ENCODE data around the gene WFDC8. TPM values are rescaled to one million over a fixed set of nuclear protein-coding genes. Genes with fewer than 3 reads are reported as not detected.

WFDC8 gene
- polyA plus RNA-seq, 1 donor from 2014 or later = not detected

DNA sequence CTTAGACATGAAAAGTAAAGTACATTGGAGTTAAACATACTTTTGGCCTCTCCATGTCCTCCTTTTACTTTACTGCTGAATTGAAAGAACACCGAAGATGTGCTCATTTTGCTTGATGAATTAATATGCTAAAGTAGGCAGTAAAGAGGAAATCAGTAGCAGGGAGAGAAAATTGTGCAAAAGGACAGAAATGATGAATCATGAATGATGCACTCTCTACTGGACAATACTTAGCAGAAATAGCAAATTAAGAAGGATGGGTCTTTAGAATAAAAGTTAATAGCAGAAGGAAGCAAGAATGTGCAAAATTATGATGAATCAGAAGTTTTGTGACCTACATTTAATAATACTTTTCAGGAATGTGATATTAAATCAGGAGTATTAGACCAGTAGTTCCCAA is 55.3 kb downstream of the WFDC8 start:
- Histone ChIP-seq H3K9me2 (ENCODE audit: insufficient read depth, low read length) (no peaks in the 10 kb centered on the region), H3K9ac (ENCODE audit: low read length) (no peak overlapping the region), H2AFZ (ENCODE audit: low read depth, low read length) (no peak overlapping the region), H3K36me3 (ENCODE audit: insufficient read depth, low read length) (no peaks in the 10 kb centered on the region), H3K79me2 (replicated peaks; ENCODE audit: insufficient read depth, low read length) (no peaks in the 10 kb centered on the region), H4K20me1 (ENCODE audit: insufficient read depth) (no peaks in the 10 kb centered on the region), H3K9me3 (ENCODE audit: low read length) (no peaks in the 10 kb centered on the region), H3K4me2 (ENCODE audit: low read length) (no peak overlapping the region), H3K27me3 (ENCODE audit: insufficient read depth, low read depth, low read length) (no peaks in the 10 kb centered on the region), H3K27ac (ENCODE audit: low read length) (no peak overlapping the region), H3K4me3 (ENCODE audit: low read length) (no peak overlapping the region), H3F3A (ENCODE audit: insufficient read depth, low read length, poor library complexity, severe bottlenecking) (no peaks in the 10 kb centered on the region)
- TF ChIP-seq, protein P1, sequence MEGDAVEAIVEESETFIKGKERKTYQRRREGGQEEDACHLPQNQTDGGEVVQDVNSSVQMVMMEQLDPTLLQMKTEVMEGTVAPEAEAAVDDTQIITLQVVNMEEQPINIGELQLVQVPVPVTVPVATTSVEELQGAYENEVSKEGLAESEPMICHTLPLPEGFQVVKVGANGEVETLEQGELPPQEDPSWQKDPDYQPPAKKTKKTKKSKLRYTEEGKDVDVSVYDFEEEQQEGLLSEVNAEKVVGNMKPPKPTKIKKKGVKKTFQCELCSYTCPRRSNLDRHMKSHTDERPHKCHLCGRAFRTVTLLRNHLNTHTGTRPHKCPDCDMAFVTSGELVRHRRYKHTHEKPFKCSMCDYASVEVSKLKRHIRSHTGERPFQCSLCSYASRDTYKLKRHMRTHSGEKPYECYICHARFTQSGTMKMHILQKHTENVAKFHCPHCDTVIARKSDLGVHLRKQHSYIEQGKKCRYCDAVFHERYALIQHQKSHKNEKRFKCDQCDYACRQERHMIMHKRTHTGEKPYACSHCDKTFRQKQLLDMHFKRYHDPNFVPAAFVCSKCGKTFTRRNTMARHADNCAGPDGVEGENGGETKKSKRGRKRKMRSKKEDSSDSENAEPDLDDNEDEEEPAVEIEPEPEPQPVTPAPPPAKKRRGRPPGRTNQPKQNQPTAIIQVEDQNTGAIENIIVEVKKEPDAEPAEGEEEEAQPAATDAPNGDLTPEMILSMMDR (IDR thresholded peaks at IDR 0.05; ENCODE audit: poor library complexity, severe bottlenecking) = no peak
- no peak for TF ChIP-seq EP300 (conservative IDR thresholded peaks at IDR 0.05; ENCODE audit: poor library complexity, severe bottlenecking)
- TF ChIP-seq, protein P2, sequence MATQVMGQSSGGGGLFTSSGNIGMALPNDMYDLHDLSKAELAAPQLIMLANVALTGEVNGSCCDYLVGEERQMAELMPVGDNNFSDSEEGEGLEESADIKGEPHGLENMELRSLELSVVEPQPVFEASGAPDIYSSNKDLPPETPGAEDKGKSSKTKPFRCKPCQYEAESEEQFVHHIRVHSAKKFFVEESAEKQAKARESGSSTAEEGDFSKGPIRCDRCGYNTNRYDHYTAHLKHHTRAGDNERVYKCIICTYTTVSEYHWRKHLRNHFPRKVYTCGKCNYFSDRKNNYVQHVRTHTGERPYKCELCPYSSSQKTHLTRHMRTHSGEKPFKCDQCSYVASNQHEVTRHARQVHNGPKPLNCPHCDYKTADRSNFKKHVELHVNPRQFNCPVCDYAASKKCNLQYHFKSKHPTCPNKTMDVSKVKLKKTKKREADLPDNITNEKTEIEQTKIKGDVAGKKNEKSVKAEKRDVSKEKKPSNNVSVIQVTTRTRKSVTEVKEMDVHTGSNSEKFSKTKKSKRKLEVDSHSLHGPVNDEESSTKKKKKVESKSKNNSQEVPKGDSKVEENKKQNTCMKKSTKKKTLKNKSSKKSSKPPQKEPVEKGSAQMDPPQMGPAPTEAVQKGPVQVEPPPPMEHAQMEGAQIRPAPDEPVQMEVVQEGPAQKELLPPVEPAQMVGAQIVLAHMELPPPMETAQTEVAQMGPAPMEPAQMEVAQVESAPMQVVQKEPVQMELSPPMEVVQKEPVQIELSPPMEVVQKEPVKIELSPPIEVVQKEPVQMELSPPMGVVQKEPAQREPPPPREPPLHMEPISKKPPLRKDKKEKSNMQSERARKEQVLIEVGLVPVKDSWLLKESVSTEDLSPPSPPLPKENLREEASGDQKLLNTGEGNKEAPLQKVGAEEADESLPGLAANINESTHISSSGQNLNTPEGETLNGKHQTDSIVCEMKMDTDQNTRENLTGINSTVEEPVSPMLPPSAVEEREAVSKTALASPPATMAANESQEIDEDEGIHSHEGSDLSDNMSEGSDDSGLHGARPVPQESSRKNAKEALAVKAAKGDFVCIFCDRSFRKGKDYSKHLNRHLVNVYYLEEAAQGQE (IDR thresholded peaks at IDR 0.05; ENCODE audit: borderline replicate concordance) = no peak
- TF ChIP-seq EZH2 (IDR thresholded peaks at IDR 0.05; ENCODE audit: borderline replicate concordance, insufficient read depth, low read length, poor library complexity, severe bottlenecking) = no peak
- no peak for TF ChIP-seq SMC3 (conservative IDR thresholded peaks at IDR 0.05; ENCODE audit: poor library complexity)
- no peak for TF ChIP-seq POLR2AphosphoS5 (IDR thresholded peaks at IDR 0.05)

DNA sequence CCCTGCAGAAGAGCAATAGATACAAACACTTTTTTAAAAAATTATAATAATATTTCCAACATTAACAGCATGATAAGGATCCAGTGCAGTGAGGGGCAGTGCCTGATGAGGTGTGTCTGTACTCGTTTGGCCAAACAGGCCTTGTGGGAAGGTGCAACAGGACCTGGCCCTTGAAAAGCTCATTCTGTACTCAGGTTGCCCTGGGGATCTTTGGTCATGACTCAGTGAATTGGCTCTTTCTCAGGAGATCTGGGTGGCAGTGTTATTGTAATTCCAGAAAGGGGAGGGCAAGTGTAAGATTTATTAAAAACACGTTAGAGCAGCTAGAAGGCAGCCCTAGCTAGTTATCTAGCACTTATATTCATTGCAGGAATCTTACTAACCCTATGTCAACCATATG is 60.8 kb downstream of the WFDC8 start:
- no peaks in the 10 kb centered on the region for H3K27me3 ChIP-seq (ENCODE audit: insufficient read depth, low read depth, low read length)
- H3F3A ChIP-seq (ENCODE audit: insufficient read depth, low read length, poor library complexity, severe bottlenecking) = no peaks in the 10 kb centered on the region
- H4K20me1 ChIP-seq (ENCODE audit: insufficient read depth) = no peaks in the 10 kb centered on the region
- TF ChIP-seq EP300 (conservative IDR thresholded peaks at IDR 0.05; ENCODE audit: poor library complexity, severe bottlenecking) (no peak), TAF1 (IDR thresholded peaks at IDR 0.05; ENCODE audit: low read depth) (no peak), SMC3 (conservative IDR thresholded peaks at IDR 0.05; ENCODE audit: poor library complexity) (no peak), EZH2 (IDR thresholded peaks at IDR 0.05; ENCODE audit: borderline replicate concordance, insufficient read depth, low read length, poor library complexity, severe bottlenecking) (no peak), MXI1 (conservative IDR thresholded peaks at IDR 0.05; ENCODE audit: poor library complexity, severe bottlenecking) (no peak), POLR2AphosphoS5 (IDR thresholded peaks at IDR 0.05) (no peak), RAD21 (conservative IDR thresholded peaks at IDR 0.05) (no peak)
- TF ChIP-seq, protein P1 (IDR thresholded peaks at IDR 0.05; ENCODE audit: poor library complexity, severe bottlenecking) = no peak
- TF ChIP-seq, protein P2 (IDR thresholded peaks at IDR 0.05; ENCODE audit: borderline replicate concordance) = no peak
- no peak overlapping the region for H3K27ac ChIP-seq (ENCODE audit: low read length)
- no peak overlapping the region for H3K9ac ChIP-seq (ENCODE audit: low read length)
- H3K9me2 ChIP-seq (ENCODE audit: insufficient read depth, low read length) = no peaks in the 10 kb centered on the region
- H2AFZ ChIP-seq (ENCODE audit: low read depth, low read length) = no peak overlapping the region
- no peaks in the 10 kb centered on the region for H3K36me3 ChIP-seq (ENCODE audit: insufficient read depth, low read length)
- no peak overlapping the region for H3K4me3 ChIP-seq (ENCODE audit: low read length)
- no peak overlapping the region for H3K4me2 ChIP-seq (ENCODE audit: low read length)
- no peaks in the 10 kb centered on the region for H3K79me2 ChIP-seq (replicated peaks; ENCODE audit: insufficient read depth, low read length)
- no peaks in the 10 kb centered on the region for H3K9me3 ChIP-seq (ENCODE audit: low read length)

Data from neural cell (in vitro differentiated cells).